ENCODE data around the gene DTX1.

Gene DTX1

DNA sequence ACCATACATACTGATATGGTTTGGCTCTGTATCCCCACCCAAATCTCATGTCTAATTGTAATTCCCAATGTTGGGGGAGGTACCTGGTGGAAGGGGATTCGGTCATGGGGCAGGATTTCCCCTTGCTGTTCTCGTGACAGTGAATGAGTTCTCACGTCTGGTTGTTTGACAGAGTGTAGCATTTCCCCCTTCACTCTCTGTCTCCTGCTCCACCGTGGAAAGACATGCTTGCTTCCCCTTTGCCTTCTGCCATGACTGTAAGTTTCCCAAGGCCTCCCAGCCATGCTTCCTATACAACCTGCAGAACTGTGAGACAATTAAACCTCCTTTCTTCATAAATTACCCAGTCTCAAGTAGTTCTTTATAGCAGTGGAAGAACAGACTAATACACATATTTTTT is 28.8 kb upstream of the DTX1 start:
- Histone ChIP-seq H3K27ac (no peak overlapping the region), H3K4me3 (no peak overlapping the region), H3K9ac (ENCODE audit: insufficient read length) (no peak overlapping the region), H3K9me3 (ENCODE audit: low read depth, low read length) (no peaks in the 10 kb centered on the region), H3K36me3 (ENCODE audit: insufficient read depth, low read length) (no peaks in the 10 kb centered on the region)
- DNase-seq (ENCODE audit: low read depth, low spot score): no peak
- TF ChIP-seq EZH2 (IDR thresholded peaks at IDR 0.05) (no peak), FOXP2 (optimal IDR thresholded peaks at IDR 0.05; ENCODE audit: control extremely low read depth, extremely low read length, insufficient read depth) (no peak), POLR2AphosphoS5 (IDR thresholded peaks at IDR 0.05; ENCODE audit: borderline replicate concordance, low read depth, low read length) (no peak)

DNA sequence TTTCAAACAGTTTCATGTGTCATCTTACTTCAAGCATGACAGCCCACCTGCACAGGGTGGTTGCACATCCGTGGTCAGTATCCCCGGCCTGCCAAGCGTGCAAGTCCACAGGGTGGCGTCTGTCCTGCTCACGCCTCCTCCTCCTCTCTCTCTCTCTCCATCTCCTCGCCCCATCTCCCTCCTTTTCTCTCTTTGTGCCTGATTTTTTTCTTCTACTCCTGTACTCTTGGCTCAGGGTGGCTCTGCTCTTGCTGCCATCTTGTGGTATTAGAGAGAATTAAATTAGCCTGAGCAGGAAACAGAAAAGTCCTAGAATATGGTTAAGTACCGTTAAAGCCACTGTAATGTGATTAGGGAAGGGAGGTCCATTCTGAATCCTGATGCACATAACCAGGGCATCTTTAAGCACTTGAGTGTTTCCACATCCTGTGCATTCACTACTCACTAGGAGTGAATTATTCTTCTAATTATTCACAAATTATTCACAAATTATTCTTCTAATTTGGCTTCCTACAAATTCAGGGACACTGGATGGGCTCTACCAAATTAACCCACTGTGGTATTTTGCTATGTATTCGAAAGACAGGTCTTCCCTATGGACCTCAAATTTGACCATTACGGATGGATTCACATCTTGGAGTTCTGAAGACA is 25.5 kb upstream of the DTX1 start:
- no peaks in the 10 kb centered on the region for H3K9me3 ChIP-seq (ENCODE audit: low read depth, low read length)
- peak; percentile 76 for DNase-seq (ENCODE audit: low read depth, low spot score)
- no peak overlapping the region for H3K9ac ChIP-seq (ENCODE audit: insufficient read length)
- H3K27ac ChIP-seq: 0 out of 2 replicates have a peak overlapping the region, but pooled peaks have one; percentile 14
- 0 out of 2 replicates have a peak overlapping the region, but pooled peaks have one; percentile 24 for H3K4me3 ChIP-seq
- H3K36me3 ChIP-seq (ENCODE audit: insufficient read depth, low read length): no peaks in the 10 kb centered on the region
- TF ChIP-seq EZH2 (IDR thresholded peaks at IDR 0.05): no peak
- no peak for TF ChIP-seq POLR2AphosphoS5 (IDR thresholded peaks at IDR 0.05; ENCODE audit: borderline replicate concordance, low read depth, low read length)
- TF ChIP-seq FOXP2 (optimal IDR thresholded peaks at IDR 0.05; ENCODE audit: control extremely low read depth, extremely low read length, insufficient read depth): no peak

DNA sequence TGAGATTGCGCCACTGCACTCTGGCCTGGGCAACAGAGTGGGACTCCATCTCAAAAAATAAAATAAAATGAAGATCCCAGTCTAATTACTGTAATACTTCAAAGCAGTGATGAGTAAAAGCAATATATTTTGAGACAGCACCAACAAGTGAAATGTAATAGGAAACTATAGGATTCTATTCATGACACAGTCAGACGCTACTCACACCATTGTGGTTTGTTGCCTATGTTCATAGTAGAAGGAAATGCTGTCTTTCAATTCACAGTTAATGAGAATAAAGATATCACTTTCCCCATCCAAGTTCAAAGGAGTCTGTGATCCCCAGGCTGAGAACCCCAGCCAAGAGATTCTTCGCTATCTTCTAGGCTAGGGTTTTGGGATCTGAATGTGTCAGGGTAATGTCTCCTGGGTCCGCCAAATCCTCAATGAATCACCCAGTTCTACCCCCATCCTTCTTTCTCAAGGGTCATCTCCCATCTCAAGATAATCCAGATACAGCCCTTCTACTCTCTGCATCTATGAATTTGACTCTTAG is 16.6 kb upstream of the DTX1 start:
- Histone ChIP-seq H3K9ac (ENCODE audit: insufficient read length) (no peak overlapping the region), H3K9me3 (ENCODE audit: low read depth, low read length) (no peaks in the 10 kb centered on the region), H3K27ac (no peak overlapping the region), H3K36me3 (ENCODE audit: insufficient read depth, low read length) (no peaks in the 10 kb centered on the region), H3K4me3 (no peak overlapping the region)
- no peak for DNase-seq (ENCODE audit: low read depth, low spot score)
- no peak for TF ChIP-seq FOXP2 (optimal IDR thresholded peaks at IDR 0.05; ENCODE audit: control extremely low read depth, extremely low read length, insufficient read depth)
- no peak for TF ChIP-seq POLR2AphosphoS5 (IDR thresholded peaks at IDR 0.05; ENCODE audit: borderline replicate concordance, low read depth, low read length)
- no peak for TF ChIP-seq EZH2 (IDR thresholded peaks at IDR 0.05)

DNA sequence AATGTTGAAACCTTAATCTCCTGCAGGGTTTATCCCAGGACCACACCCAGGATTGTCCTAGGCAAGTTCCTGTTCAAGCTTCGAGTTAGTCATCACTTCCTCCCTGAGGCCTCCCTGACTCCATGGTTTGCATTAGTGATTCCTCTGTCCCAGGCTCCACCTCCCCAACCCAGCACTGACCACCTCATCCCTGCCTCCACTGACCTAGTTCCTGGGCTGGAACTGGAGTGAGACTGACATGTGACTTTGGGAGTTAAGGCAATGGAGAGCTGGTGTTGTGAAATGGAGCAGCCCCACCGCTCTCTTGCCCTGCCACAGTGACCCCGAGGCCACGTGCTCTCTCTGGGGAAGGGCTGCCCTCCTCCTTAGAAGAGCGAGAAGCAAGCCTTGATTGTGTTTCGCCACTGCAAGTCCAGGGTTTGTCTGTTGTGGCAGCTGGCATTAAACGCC is 15.8 kb upstream of the DTX1 start:
- Histone ChIP-seq H3K9me3 (ENCODE audit: low read depth, low read length) (no peaks in the 10 kb centered on the region), H3K36me3 (ENCODE audit: insufficient read depth, low read length) (no peaks in the 10 kb centered on the region), H3K4me3 (no peak overlapping the region), H3K27ac (no peak overlapping the region), H3K9ac (ENCODE audit: insufficient read length) (no peak overlapping the region)
- DNase-seq (ENCODE audit: low read depth, low spot score): no peak
- no peak for TF ChIP-seq POLR2AphosphoS5 (IDR thresholded peaks at IDR 0.05; ENCODE audit: borderline replicate concordance, low read depth, low read length)
- TF ChIP-seq EZH2 (IDR thresholded peaks at IDR 0.05): no peak
- TF ChIP-seq FOXP2 (optimal IDR thresholded peaks at IDR 0.05; ENCODE audit: control extremely low read depth, extremely low read length, insufficient read depth): no peak

DNA sequence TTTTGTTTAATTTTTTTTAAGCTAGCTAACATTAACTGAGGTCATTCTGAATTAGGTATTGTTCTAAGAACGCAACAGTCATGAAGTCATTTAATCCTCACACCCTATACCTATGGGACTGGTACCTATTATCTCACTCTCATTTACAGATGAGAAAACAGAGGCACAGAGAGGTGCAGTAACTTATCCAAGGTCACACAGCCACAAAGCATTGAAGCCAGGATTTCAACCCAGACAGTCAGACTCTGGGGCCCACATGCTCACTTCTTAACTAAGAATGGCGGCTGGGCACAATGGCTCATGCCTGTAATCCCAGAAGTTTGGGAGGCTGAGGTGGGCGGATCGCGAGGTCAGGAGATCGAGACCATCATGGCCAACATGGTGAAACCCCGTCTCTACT is 15.0 kb upstream of the DTX1 start:
- H3K36me3 ChIP-seq (ENCODE audit: insufficient read depth, low read length): no peaks in the 10 kb centered on the region
- TF ChIP-seq POLR2AphosphoS5 (IDR thresholded peaks at IDR 0.05; ENCODE audit: borderline replicate concordance, low read depth, low read length): no peak
- no peak for TF ChIP-seq EZH2 (IDR thresholded peaks at IDR 0.05)
- TF ChIP-seq FOXP2 (optimal IDR thresholded peaks at IDR 0.05; ENCODE audit: control extremely low read depth, extremely low read length, insufficient read depth): no peak
- H3K9me3 ChIP-seq (ENCODE audit: low read depth, low read length): no peaks in the 10 kb centered on the region
- DNase-seq (ENCODE audit: low read depth, low spot score): no peak
- H3K4me3 ChIP-seq: no peak overlapping the region
- H3K9ac ChIP-seq (ENCODE audit: insufficient read length): no peak overlapping the region
- H3K27ac ChIP-seq: no peak overlapping the region

DNA sequence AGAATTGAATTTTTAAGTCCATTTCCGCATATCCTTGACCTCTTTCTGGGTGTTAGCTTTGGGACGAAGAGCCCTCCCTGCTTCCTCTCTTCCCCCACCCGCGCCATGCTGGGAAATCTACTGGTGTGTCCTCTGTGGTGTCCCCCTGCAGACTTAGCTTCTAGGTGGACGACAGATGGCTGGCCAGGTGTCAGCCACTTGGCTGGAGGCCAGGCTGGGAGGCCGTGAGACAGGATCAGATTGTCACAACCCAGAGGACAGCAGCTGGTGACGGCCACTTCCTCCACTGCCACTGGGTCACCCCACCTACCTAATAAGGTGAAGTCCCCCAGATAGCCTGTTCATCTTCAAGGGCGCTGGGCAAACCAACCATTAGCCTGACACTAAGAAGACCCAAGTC is 13.3 kb upstream of the DTX1 start:
- DNase-seq (ENCODE audit: low read depth, low spot score): no peak
- H3K36me3 ChIP-seq (ENCODE audit: insufficient read depth, low read length): no peaks in the 10 kb centered on the region
- TF ChIP-seq FOXP2 (optimal IDR thresholded peaks at IDR 0.05; ENCODE audit: control extremely low read depth, extremely low read length, insufficient read depth) (no peak), POLR2AphosphoS5 (IDR thresholded peaks at IDR 0.05; ENCODE audit: borderline replicate concordance, low read depth, low read length) (no peak), EZH2 (IDR thresholded peaks at IDR 0.05) (no peak)
- no peak overlapping the region for H3K27ac ChIP-seq
- H3K4me3 ChIP-seq: no peak overlapping the region
- no peaks in the 10 kb centered on the region for H3K9me3 ChIP-seq (ENCODE audit: low read depth, low read length)
- no peak overlapping the region for H3K9ac ChIP-seq (ENCODE audit: insufficient read length)

DNA sequence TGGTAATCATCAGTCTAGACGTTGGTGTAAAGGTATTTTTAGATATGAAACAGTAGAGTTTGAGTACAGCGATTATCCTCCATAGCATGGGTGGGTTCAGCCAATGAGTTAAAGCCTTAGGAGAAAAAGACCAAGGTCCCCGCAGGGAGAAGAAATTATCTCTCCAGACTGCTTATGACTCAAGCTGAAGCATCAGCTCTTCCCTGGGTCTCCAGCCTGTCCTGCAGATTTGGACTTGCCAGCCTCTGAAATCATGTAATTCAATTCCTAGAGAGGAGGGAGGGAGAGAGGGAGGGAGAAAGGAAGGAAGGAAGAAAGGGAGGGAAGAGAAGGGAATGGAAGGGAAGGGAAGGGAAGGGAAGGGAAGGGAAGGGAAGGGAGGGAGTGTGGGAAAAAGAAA is 12.0 kb upstream of the DTX1 start:
- Histone ChIP-seq H3K9me3 (ENCODE audit: low read depth, low read length) (no peaks in the 10 kb centered on the region), H3K27ac (no peak overlapping the region), H3K4me3 (no peak overlapping the region), H3K9ac (ENCODE audit: insufficient read length) (no peak overlapping the region), H3K36me3 (ENCODE audit: insufficient read depth, low read length) (no peaks in the 10 kb centered on the region)
- DNase-seq (ENCODE audit: low read depth, low spot score): no peak
- no peak for TF ChIP-seq EZH2 (IDR thresholded peaks at IDR 0.05)
- no peak for TF ChIP-seq POLR2AphosphoS5 (IDR thresholded peaks at IDR 0.05; ENCODE audit: borderline replicate concordance, low read depth, low read length)
- no peak for TF ChIP-seq FOXP2 (optimal IDR thresholded peaks at IDR 0.05; ENCODE audit: control extremely low read depth, extremely low read length, insufficient read depth)

DNA sequence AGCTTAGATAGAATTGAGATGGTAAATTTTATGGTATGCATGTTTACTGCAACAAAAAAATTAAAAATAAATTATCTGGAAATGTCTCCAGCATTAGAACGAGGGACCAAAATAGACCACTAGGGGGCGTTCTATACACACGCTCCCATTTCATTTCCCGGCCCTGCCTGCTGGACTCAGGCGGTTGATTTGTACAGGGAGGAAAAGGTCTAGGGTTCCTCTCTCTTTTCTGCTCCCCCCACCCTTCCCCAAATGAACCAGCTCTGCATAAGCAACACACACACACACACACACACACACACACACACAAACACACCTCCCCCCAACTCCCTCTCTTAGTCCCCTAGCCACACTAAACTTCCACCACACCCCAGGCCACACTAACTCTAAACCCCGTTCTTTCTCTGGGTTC is 7.8 kb upstream of the DTX1 start:
- peak overlapping the region; percentile 7 for H3K9ac ChIP-seq (ENCODE audit: insufficient read length)
- H3K27ac ChIP-seq: no peak overlapping the region
- H3K4me3 ChIP-seq: no peak overlapping the region

More for the DNA sequence above, 7.8 kb upstream of the DTX1 start:
- TF ChIP-seq FOXP2 (optimal IDR thresholded peaks at IDR 0.05; ENCODE audit: control extremely low read depth, extremely low read length, insufficient read depth): no peak
- no peak for TF ChIP-seq EZH2 (IDR thresholded peaks at IDR 0.05)
- no peak for TF ChIP-seq POLR2AphosphoS5 (IDR thresholded peaks at IDR 0.05; ENCODE audit: borderline replicate concordance, low read depth, low read length)
- Histone ChIP-seq H3K9me3 (ENCODE audit: low read depth, low read length) (no peaks in the 10 kb centered on the region), H3K36me3 (ENCODE audit: insufficient read depth, low read length) (no peaks in the 10 kb centered on the region)
- DNase-seq (ENCODE audit: low read depth, low spot score): peak; percentile 30
